Measurements from ENCODE around the gene UNC5C.

Gene UNC5C

GRCh38 chr4:95560774-95561173, 12.0 kb upstream of the UNC5C start:
- Histone ChIP-seq H3K4me3 (ENCODE audit: low read depth, low read length) (no peak overlapping the region), H3K9me3 (no peaks in the 10 kb centered on the region), H3K36me3 (no peaks in the 10 kb centered on the region), H3K27me3 (no peaks in the 10 kb centered on the region), H3K4me1 (peaks cover 7% of the 10 kb centered on the region; the same call in 1 of the 2 replicates)
- no peak for DNase-seq
- no peak for TF ChIP-seq CTCF (IDR thresholded peaks at IDR 0.05; ENCODE audit: low read depth, low read length)

GRCh38 chr4:95556207-95556859, 7.6 kb upstream of the UNC5C start:
- no peaks in the 10 kb centered on the region for H3K27me3 ChIP-seq

GRCh38 chr4:95552942-95553550, 4.3 kb upstream of the UNC5C start:
- Histone ChIP-seq H3K4me3 (ENCODE audit: low read depth, low read length) (no peak overlapping the region), H3K9me3 (no peaks in the 10 kb centered on the region), H3K4me1 (peaks cover 8% of the 10 kb centered on the region), H3K27me3 (no peaks in the 10 kb centered on the region), H3K36me3 (peaks cover 2% of the 10 kb centered on the region)
- no peak for TF ChIP-seq CTCF (IDR thresholded peaks at IDR 0.05; ENCODE audit: low read depth, low read length)
- DNase-seq: no peak

More at GRCh38 chr4:95556207-95556859, 7.6 kb upstream of the UNC5C start:
- TF ChIP-seq CTCF (IDR thresholded peaks at IDR 0.05; ENCODE audit: low read depth, low read length): no peak
- Histone ChIP-seq H3K9me3 (no peaks in the 10 kb centered on the region), H3K4me3 (ENCODE audit: low read depth, low read length) (no peak overlapping the region), H3K4me1 (peaks cover 7% of the 10 kb centered on the region), H3K36me3 (no peaks in the 10 kb centered on the region)
- no peak for DNase-seq

GRCh38 chr4:95551653-95552052, 2.9 kb upstream of the UNC5C start:
- Histone ChIP-seq H3K4me1 (peaks cover 8% of the 10 kb centered on the region), H3K27me3 (no peaks in the 10 kb centered on the region), H3K4me3 (ENCODE audit: low read depth, low read length) (peak overlapping the region; percentile 95), H3K36me3 (peaks cover 12% of the 10 kb centered on the region), H3K9me3 (no peaks in the 10 kb centered on the region)
- DNase-seq: no peak
- TF ChIP-seq CTCF (IDR thresholded peaks at IDR 0.05; ENCODE audit: low read depth, low read length): no peak

- DNase-seq: no peak
- H3K9me3 ChIP-seq: no peaks in the 10 kb centered on the region
- H3K27me3 ChIP-seq: no peaks in the 10 kb centered on the region
- TF ChIP-seq CTCF (IDR thresholded peaks at IDR 0.05; ENCODE audit: low read depth, low read length): no peak
- H3K36me3 ChIP-seq: peaks cover 19% of the 10 kb centered on the region
- H3K4me3 ChIP-seq (ENCODE audit: low read depth, low read length): peak overlapping the region; percentile 95
- peaks cover 5% of the 10 kb centered on the region for H3K4me1 ChIP-seq
These were observed 1.6 kb upstream of the UNC5C start for GRCh38 chr4:95550115-95550987.

All from BE2C (cell line).